ENCODE data around the gene DVL2. TPM values are rescaled to one million over a fixed set of nuclear protein-coding genes. Genes with fewer than 3 reads are reported as not detected.
A peak's percentile ranks its signal among the peaks of the same experiment; 100 is the strongest.

The DVL2 gene
- total RNA-seq, 1 experiment from 2014 or later = 41.3 TPM

GRCh38 chr17:7250695-7251627 is 16.6 kb upstream of the DVL2 start:
- peaks cover 57% of the 10 kb centered on the region for H3K36me3 Mint-ChIP-seq (ENCODE audit: insufficient read depth, unreplicated experiment)
- no peaks in the 10 kb centered on the region for H3K27me3 ChIP-seq (replicated peaks; ENCODE audit: control insufficient read depth, insufficient read depth, low read length)
- intact Hi-C loops (cut with micrococcal nuclease; ENCODE audit: unreplicated experiment) = no loop called here
- H3K9me3 Mint-ChIP-seq (ENCODE audit: unreplicated experiment) = no peaks in the 10 kb centered on the region
- peak overlapping the region; percentile 70 for H3K27ac Mint-ChIP-seq (ENCODE audit: unreplicated experiment)
- DNase-seq = no peak
- H3K9me3 ChIP-seq = no peaks in the 10 kb centered on the region
- no peaks in the 10 kb centered on the region for H3K36me3 ChIP-seq (ENCODE audit: control insufficient read depth, insufficient read depth, low read length)
- H3K4me1 Mint-ChIP-seq (ENCODE audit: low read depth, unreplicated experiment) = peaks cover 11% of the 10 kb centered on the region
- POLR2A ChIA-PET = interaction anchor here (1.0 kb wide), 1 partner anchor 9 kb away, joined by 3 read pairs; the partner anchor contains the start of gene GABARAP
- peak overlapping the region; percentile 88 for H3K4me3 Mint-ChIP-seq (ENCODE audit: unreplicated experiment)
- CTCF ChIA-PET = interaction anchor here (1.0 kb wide), 1 partner anchor 9 kb away, joined by 3 read pairs; no protein-coding TSS in a partner anchor
- no peaks in the 10 kb centered on the region for H3K4me1 ChIP-seq
- no TSS peak for BruUV-seq (replicated peaks)
- TF ChIP-seq CTCF (IDR thresholded peaks at IDR 0.05; ENCODE audit: insufficient read depth in 1 of 2, low read depth in 1 of 2, low read length in 1 of 2, severe bottlenecking in 1 of 2, unreplicated experiment in 1 of 2) = no peak
- H3K4me3 ChIP-seq (ENCODE audit: low read depth, low read length) = peak overlapping the region; percentile 64
- no peaks in the 10 kb centered on the region for H3K27me3 Mint-ChIP-seq (ENCODE audit: insufficient read depth, unreplicated experiment)

- 0 out of 2 replicates have a peak overlapping the region, but pooled peaks have one; percentile 64 for H3K4me3 ChIP-seq (ENCODE audit: low read depth, low read length)
- no peaks in the 10 kb centered on the region for H3K4me1 ChIP-seq
- ChIA-PET CTCF (no interaction called here), POLR2A (no interaction called here)
- BruUV-seq (replicated peaks) = no TSS peak
- no peak for DNase-seq
- no peaks in the 10 kb centered on the region for H3K27me3 ChIP-seq (replicated peaks; ENCODE audit: control insufficient read depth, insufficient read depth, low read length)
- Mint-ChIP-seq H3K4me1 (ENCODE audit: low read depth, unreplicated experiment) (peaks cover 11% of the 10 kb centered on the region), H3K9me3 (ENCODE audit: unreplicated experiment) (no peaks in the 10 kb centered on the region), H3K4me3 (ENCODE audit: unreplicated experiment) (peak overlapping the region; percentile 88), H3K36me3 (ENCODE audit: insufficient read depth, unreplicated experiment) (peaks cover 54% of the 10 kb centered on the region), H3K27ac (ENCODE audit: unreplicated experiment) (no peak overlapping the region), H3K27me3 (ENCODE audit: insufficient read depth, unreplicated experiment) (no peaks in the 10 kb centered on the region)
- no peaks in the 10 kb centered on the region for H3K9me3 ChIP-seq
- intact Hi-C loops (cut with micrococcal nuclease; ENCODE audit: unreplicated experiment) = no loop called here
- TF ChIP-seq CTCF (IDR thresholded peaks at IDR 0.05; ENCODE audit: insufficient read depth in 1 of 2, low read depth in 1 of 2, low read length in 1 of 2, severe bottlenecking in 1 of 2, unreplicated experiment in 1 of 2) = no peak
- no peaks in the 10 kb centered on the region for H3K36me3 ChIP-seq (ENCODE audit: control insufficient read depth, insufficient read depth, low read length)
Measured at GRCh38 chr17:7249830-7250229, 15.5 kb upstream of the DVL2 start.

GRCh38 chr17:7249214-7249613 is 14.9 kb upstream of the DVL2 start:
- peaks cover 54% of the 10 kb centered on the region for H3K36me3 Mint-ChIP-seq (ENCODE audit: insufficient read depth, unreplicated experiment)
- H3K4me1 Mint-ChIP-seq (ENCODE audit: low read depth, unreplicated experiment) = peaks cover 11% of the 10 kb centered on the region
- BruUV-seq (replicated peaks) = no TSS peak
- TF ChIP-seq CTCF (IDR thresholded peaks at IDR 0.05; ENCODE audit: insufficient read depth in 1 of 2, low read depth in 1 of 2, low read length in 1 of 2, severe bottlenecking in 1 of 2, unreplicated experiment in 1 of 2) = no peak
- Histone ChIP-seq H3K4me3 (ENCODE audit: low read depth, low read length) (no peak overlapping the region), H3K36me3 (ENCODE audit: control insufficient read depth, insufficient read depth, low read length) (no peaks in the 10 kb centered on the region), H3K4me1 (no peaks in the 10 kb centered on the region), H3K9me3 (no peaks in the 10 kb centered on the region), H3K27me3 (replicated peaks; ENCODE audit: control insufficient read depth, insufficient read depth, low read length) (no peaks in the 10 kb centered on the region)
- intact Hi-C loops (cut with micrococcal nuclease; ENCODE audit: unreplicated experiment) = no loop called here
- no peak overlapping the region for H3K27ac Mint-ChIP-seq (ENCODE audit: unreplicated experiment)
- peak overlapping the region; percentile 44 for H3K4me3 Mint-ChIP-seq (ENCODE audit: unreplicated experiment)
- no peak for DNase-seq
- no peaks in the 10 kb centered on the region for H3K9me3 Mint-ChIP-seq (ENCODE audit: unreplicated experiment)
- ChIA-PET POLR2A (no interaction called here), CTCF (no interaction called here)
- no peaks in the 10 kb centered on the region for H3K27me3 Mint-ChIP-seq (ENCODE audit: insufficient read depth, unreplicated experiment)

All from Caco-2 (cell line).